ENCODE measurements around the gene MEIS3. TPM values are rescaled to one million over a fixed set of nuclear protein-coding genes. Genes with fewer than 3 reads are reported as not detected.
A peak's percentile ranks its signal among the peaks of the same experiment; 100 is the strongest.

Gene MEIS3
- total and polyA plus RNA-seq, 10 of the 15 experiments (the other 5 are each of a cell fraction or from before 2014, with no cell fraction given) = 0.05 to 0.23 TPM; not detected in 8

DNA sequence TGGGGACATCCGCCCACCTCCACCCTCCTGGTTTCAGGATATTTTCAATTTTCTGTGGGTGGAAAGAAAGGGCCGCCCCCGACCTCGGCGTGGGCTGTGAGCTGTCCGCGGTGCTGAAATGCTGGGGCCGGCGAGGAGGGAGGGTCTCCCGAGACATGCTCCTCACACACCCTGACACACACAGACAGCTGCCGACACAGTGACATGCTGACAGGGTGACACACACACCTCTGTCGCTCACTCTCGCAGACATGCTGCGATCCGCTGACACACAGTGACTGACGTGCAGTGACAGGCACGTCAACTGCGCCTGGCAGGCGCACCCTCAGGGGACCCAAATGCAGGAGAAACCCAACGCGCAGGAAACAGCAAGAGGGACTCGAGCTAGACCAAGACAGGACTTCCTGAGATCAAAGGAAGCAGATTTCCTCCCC, 25.1 kb upstream of the MEIS3 start:
- POLR2A ChIA-PET = no interaction called here
- DNase-seq (ENCODE audit: low read depth, low spot score) (no peak), ATAC-seq (no peak), FAIRE-seq (no peak)
- intact Hi-C loops (cut with micrococcal nuclease; ENCODE audit: unreplicated experiment) (no loop called here), in situ Hi-C loops (cut with MboI) (no loop called here)
- peaks cover 3 to 7% of the 10 kb centered on the region in 2 experiments; a peak in 3 of 4 replicates for H3K27me3 ChIP-seq (replicated peaks in 1 of 2; ENCODE audit: control insufficient read depth in 2 of 2, insufficient read depth in 2 of 2, low read length in 1 of 2)
- no peaks in the 10 kb centered on the region for H3K79me2 ChIP-seq (ENCODE audit: control insufficient read depth, insufficient read depth, low read length)
- H3K9ac ChIP-seq (ENCODE audit: control insufficient read depth, insufficient read depth, low read length) = no peak overlapping the region
- no peaks in the 10 kb centered on the region; the same call in 2 of the 3 replicates for H3K9me3 ChIP-seq (replicated peaks; ENCODE audit: control insufficient read depth, insufficient read depth, low read length)
- H3K27ac ChIP-seq (ENCODE audit: control insufficient read depth, insufficient read depth) = no peak overlapping the region
- TF ChIP-seq FOXK2 (IDR thresholded peaks at IDR 0.05) (no peak), IRF4 (IDR thresholded peaks at IDR 0.05; ENCODE audit: low read depth, low read length) (no peak), MEF2A (IDR thresholded peaks at IDR 0.05; ENCODE audit: insufficient read depth, low read depth, low read length) (no peak), MEF2B (IDR thresholded peaks at IDR 0.05; ENCODE audit: partially characterized antibody, poor library complexity, severe bottlenecking) (no peak), TCF3 (IDR thresholded peaks at IDR 0.05; ENCODE audit: borderline replicate concordance, insufficient read depth, low read depth, low read length) (0 out of 2 replicates have a peak, but pooled peaks have one; percentile 65), LARP7 (IDR thresholded peaks at IDR 0.05) (no peak)
- TF ChIP-seq, protein P1, sequence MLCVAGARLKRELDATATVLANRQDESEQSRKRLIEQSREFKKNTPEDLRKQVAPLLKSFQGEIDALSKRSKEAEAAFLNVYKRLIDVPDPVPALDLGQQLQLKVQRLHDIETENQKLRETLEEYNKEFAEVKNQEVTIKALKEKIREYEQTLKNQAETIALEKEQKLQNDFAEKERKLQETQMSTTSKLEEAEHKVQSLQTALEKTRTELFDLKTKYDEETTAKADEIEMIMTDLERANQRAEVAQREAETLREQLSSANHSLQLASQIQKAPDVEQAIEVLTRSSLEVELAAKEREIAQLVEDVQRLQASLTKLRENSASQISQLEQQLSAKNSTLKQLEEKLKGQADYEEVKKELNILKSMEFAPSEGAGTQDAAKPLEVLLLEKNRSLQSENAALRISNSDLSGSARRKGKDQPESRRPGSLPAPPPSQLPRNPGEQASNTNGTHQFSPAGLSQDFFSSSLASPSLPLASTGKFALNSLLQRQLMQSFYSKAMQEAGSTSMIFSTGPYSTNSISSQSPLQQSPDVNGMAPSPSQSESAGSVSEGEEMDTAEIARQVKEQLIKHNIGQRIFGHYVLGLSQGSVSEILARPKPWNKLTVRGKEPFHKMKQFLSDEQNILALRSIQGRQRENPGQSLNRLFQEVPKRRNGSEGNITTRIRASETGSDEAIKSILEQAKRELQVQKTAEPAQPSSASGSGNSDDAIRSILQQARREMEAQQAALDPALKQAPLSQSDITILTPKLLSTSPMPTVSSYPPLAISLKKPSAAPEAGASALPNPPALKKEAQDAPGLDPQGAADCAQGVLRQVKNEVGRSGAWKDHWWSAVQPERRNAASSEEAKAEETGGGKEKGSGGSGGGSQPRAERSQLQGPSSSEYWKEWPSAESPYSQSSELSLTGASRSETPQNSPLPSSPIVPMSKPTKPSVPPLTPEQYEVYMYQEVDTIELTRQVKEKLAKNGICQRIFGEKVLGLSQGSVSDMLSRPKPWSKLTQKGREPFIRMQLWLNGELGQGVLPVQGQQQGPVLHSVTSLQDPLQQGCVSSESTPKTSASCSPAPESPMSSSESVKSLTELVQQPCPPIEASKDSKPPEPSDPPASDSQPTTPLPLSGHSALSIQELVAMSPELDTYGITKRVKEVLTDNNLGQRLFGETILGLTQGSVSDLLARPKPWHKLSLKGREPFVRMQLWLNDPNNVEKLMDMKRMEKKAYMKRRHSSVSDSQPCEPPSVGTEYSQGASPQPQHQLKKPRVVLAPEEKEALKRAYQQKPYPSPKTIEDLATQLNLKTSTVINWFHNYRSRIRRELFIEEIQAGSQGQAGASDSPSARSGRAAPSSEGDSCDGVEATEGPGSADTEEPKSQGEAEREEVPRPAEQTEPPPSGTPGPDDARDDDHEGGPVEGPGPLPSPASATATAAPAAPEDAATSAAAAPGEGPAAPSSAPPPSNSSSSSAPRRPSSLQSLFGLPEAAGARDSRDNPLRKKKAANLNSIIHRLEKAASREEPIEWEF (IDR thresholded peaks at IDR 0.05; ENCODE audit: insufficient replicate concordance, low read depth, low read length) = no peak
- TF ChIP-seq, protein P2, sequence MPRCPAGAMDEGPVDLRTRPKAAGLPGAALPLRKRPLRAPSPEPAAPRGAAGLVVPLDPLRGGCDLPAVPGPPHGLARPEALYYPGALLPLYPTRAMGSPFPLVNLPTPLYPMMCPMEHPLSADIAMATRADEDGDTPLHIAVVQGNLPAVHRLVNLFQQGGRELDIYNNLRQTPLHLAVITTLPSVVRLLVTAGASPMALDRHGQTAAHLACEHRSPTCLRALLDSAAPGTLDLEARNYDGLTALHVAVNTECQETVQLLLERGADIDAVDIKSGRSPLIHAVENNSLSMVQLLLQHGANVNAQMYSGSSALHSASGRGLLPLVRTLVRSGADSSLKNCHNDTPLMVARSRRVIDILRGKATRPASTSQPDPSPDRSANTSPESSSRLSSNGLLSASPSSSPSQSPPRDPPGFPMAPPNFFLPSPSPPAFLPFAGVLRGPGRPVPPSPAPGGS (IDR thresholded peaks at IDR 0.05; ENCODE audit: borderline replicate concordance, insufficient read depth, low read depth, low read length, poor library complexity, severe bottlenecking) = peak; percentile 99
- TF ChIP-seq, protein P3, sequence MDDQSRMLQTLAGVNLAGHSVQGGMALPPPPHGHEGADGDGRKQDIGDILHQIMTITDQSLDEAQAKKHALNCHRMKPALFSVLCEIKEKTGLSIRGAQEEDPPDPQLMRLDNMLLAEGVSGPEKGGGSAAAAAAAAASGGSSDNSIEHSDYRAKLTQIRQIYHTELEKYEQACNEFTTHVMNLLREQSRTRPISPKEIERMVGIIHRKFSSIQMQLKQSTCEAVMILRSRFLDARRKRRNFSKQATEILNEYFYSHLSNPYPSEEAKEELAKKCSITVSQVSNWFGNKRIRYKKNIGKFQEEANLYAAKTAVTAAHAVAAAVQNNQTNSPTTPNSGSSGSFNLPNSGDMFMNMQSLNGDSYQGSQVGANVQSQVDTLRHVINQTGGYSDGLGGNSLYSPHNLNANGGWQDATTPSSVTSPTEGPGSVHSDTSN (IDR thresholded peaks at IDR 0.05; ENCODE audit: insufficient replicate concordance, low read depth, low read length) = peak; percentile 60
- TF ChIP-seq, protein P4, sequence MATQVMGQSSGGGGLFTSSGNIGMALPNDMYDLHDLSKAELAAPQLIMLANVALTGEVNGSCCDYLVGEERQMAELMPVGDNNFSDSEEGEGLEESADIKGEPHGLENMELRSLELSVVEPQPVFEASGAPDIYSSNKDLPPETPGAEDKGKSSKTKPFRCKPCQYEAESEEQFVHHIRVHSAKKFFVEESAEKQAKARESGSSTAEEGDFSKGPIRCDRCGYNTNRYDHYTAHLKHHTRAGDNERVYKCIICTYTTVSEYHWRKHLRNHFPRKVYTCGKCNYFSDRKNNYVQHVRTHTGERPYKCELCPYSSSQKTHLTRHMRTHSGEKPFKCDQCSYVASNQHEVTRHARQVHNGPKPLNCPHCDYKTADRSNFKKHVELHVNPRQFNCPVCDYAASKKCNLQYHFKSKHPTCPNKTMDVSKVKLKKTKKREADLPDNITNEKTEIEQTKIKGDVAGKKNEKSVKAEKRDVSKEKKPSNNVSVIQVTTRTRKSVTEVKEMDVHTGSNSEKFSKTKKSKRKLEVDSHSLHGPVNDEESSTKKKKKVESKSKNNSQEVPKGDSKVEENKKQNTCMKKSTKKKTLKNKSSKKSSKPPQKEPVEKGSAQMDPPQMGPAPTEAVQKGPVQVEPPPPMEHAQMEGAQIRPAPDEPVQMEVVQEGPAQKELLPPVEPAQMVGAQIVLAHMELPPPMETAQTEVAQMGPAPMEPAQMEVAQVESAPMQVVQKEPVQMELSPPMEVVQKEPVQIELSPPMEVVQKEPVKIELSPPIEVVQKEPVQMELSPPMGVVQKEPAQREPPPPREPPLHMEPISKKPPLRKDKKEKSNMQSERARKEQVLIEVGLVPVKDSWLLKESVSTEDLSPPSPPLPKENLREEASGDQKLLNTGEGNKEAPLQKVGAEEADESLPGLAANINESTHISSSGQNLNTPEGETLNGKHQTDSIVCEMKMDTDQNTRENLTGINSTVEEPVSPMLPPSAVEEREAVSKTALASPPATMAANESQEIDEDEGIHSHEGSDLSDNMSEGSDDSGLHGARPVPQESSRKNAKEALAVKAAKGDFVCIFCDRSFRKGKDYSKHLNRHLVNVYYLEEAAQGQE (IDR thresholded peaks at IDR 0.05; ENCODE audit: low read depth, low read length) = peak; percentile 84
- no peak overlapping the region for H2AFZ ChIP-seq (ENCODE audit: control insufficient read depth, low read depth, low read length)
- no peak overlapping the region for H3K4me3 ChIP-seq
- 43% methylated on average over 21 of the region's 22 CpGs for WGBS (ENCODE audit: insufficient coverage, insufficient replicate concordance, low lambda C conversion rate, missing lambda C conversion rate)
- no peaks in the 10 kb centered on the region for H3K36me3 ChIP-seq (ENCODE audit: control insufficient read depth in 2 of 2, insufficient read depth in 2 of 2, low read length in 1 of 2)
- no peak overlapping the region for H3K4me2 ChIP-seq (ENCODE audit: control insufficient read depth, insufficient read depth)
- SMC1A ChIA-PET (ENCODE audit: uncharacterized antibody, unreplicated experiment) = no interaction called here
- H4K20me1 ChIP-seq (ENCODE audit: control insufficient read depth, insufficient read depth) = no peaks in the 10 kb centered on the region
- no TSS peak for BruUV-seq (replicated peaks)
- RAD21 ChIA-PET (ENCODE audit: unreplicated experiment) = no interaction called here
- CTCF ChIA-PET = interaction anchor here (0.9 kb wide), 1 partner anchor 263 kb away, joined by 3 read pairs; no protein-coding TSS in a partner anchor
- peaks cover 10% of the 10 kb centered on the region for H3K4me1 ChIP-seq (ENCODE audit: control insufficient read depth, insufficient read depth, low read length)
